Adrenal gland (tissue), 5 donors: ENCODE data around the gene CCDC180.

ENCODE experiments used
- CTCF ChIP-seq, 6 experiments: fragments of 450-650 bp in 4 of 6; fragments of 200-600 bp in 2 of 6; sonication (generic) in 1 of 6; IDR thresholded peaks; 1 replicate in 5 of 6; 2 replicates in 1 of 6; pipeline versions ENCODE4 v1.5.1 to v1.8.0; 2016 to 2021; ENCODE audit warnings: antibody characterized with exemption in 6 of 6, mild to moderate bottlenecking in 2 of 6, moderate library complexity in 1 of 6
- POLR2A ChIP-seq, 2 donors: fragments of 450-650 bp; IDR thresholded peaks; one replicate each; pipeline ENCODE4 v1.6.1; 2017; ENCODE audit warnings: antibody characterized with exemption in 2 of 2, mild to moderate bottlenecking in 2 of 2, moderate library complexity in 1 of 2
- donor health status: DM: no; HTN: no; CAD: no.

- TF ChIP-seq CTCF (IDR thresholded peaks at IDR 0.05): no peak
- TF ChIP-seq POLR2A (IDR thresholded peaks at IDR 0.05): no peak
Observed at GRCh38 chr9:97313746-97314145, 6.3 kb downstream of the CCDC180 start.
